Measurements from ENCODE around the gene GABBR2. TPM values are rescaled to one million over a fixed set of nuclear protein-coding genes. Genes with fewer than 3 reads are reported as not detected.
A peak's percentile ranks its signal among the peaks of the same experiment; 100 is the strongest.

The GABBR2 gene
- total and polyA plus RNA-seq, 9 of the 15 experiments (the other 6 are each of a cell fraction or from before 2014, with no cell fraction given), result 0.15 to 1.9 (median 0.32) TPM

GRCh38 chr9:98529841-98530240 lies 178.9 kb downstream of the GABBR2 start (continued):
- no peak for TF ChIP-seq JUN (IDR thresholded peaks at IDR 0.05; ENCODE audit: borderline replicate concordance, low read depth, low read length)
- TF ChIP-seq JUN (CRISPR knock-in tag; IDR thresholded peaks at IDR 0.05; ENCODE audit: borderline replicate concordance), result no peak
- no peak for TF ChIP-seq TEAD4 (IDR thresholded peaks at IDR 0.05; ENCODE audit: low read length)
- no peak for TF ChIP-seq TEAD4 (CRISPR knock-in tag; IDR thresholded peaks at IDR 0.05; ENCODE audit: borderline replicate concordance)
- no peak for TF ChIP-seq ZNF124 (CRISPR knock-in tag; IDR thresholded peaks at IDR 0.05)

GRCh38 chr9:98523231-98523901 lies 185.4 kb downstream of the GABBR2 start:
- 4% methylated on average over 5 of the region's 5 CpGs for WGBS (ENCODE audit: insufficient coverage, low coverage, missing lambda C conversion rate)
- no TSS peak for BruUV-seq (replicated peaks)
- in situ Hi-C loops (cut with MboI) (no loop called here), intact Hi-C loops (cut with micrococcal nuclease) (loop anchor here (1.0 kb wide), 1 partner anchor 208 kb away; no protein-coding TSS in a partner anchor)
- Histone ChIP-seq H4K20me1 (replicated peaks; ENCODE audit: control insufficient read depth, insufficient read depth, low read length) (no peaks in the 10 kb centered on the region), H3K79me2 (ENCODE audit: control insufficient read depth, insufficient read depth, low read length) (no peaks in the 10 kb centered on the region), H3K9me1 (ENCODE audit: control insufficient read depth, insufficient read depth, low read length) (no peaks in the 10 kb centered on the region), H3K4me1 (replicated peaks in 1 of 2; ENCODE audit: control insufficient read depth in 2 of 2, insufficient read depth in 2 of 2, low read length in 2 of 2) (no peaks in the 10 kb centered on the region), H2AFZ (ENCODE audit: low read depth, low read length) (no peak overlapping the region), H3K9ac (ENCODE audit: insufficient read depth in 1 of 2, low read depth in 2 of 2, low read length in 2 of 2) (no peak overlapping the region), H3K9me3 (replicated peaks; ENCODE audit: control insufficient read depth, insufficient read depth, low read depth, low read length) (no peaks in the 10 kb centered on the region), H3K36me3 (ENCODE audit: control insufficient read depth, insufficient read depth, low read length) (no peaks in the 10 kb centered on the region), H3K4me2 (ENCODE audit: insufficient read depth, low read length) (no peak overlapping the region), H3K27ac (ENCODE audit: extremely low read depth, low read depth, low read length) (no peak overlapping the region), H3K4me3 (no peak overlapping the region), H3K27me3 (ENCODE audit: control insufficient read depth in 2 of 2, insufficient read depth in 2 of 2, low read length in 2 of 2) (no peaks in the 10 kb centered on the region)
- FAIRE-seq, result peak; percentile 49
- CTCF ChIA-PET (ENCODE audit: low intra/inter-chr PET ratio), result interaction anchor here (1.1 kb wide), 1 partner anchor 282 kb away, joined by 3 read pairs; no protein-coding TSS in a partner anchor
- peak in 1 of 4 experiments; percentile 37 for DNase-seq (ENCODE audit: extremely low read depth in 1 of 4, low spot score in 3 of 4)
- POLR2A ChIA-PET, result interaction anchor here (0.5 to 1.5 kb wide), 6 partner anchors 11 to 396 kb away, joined by 3 to 4 read pairs (median 3); no protein-coding TSS in a partner anchor
- peak; percentile 85 for ATAC-seq
- TF ChIP-seq, protein P1, sequence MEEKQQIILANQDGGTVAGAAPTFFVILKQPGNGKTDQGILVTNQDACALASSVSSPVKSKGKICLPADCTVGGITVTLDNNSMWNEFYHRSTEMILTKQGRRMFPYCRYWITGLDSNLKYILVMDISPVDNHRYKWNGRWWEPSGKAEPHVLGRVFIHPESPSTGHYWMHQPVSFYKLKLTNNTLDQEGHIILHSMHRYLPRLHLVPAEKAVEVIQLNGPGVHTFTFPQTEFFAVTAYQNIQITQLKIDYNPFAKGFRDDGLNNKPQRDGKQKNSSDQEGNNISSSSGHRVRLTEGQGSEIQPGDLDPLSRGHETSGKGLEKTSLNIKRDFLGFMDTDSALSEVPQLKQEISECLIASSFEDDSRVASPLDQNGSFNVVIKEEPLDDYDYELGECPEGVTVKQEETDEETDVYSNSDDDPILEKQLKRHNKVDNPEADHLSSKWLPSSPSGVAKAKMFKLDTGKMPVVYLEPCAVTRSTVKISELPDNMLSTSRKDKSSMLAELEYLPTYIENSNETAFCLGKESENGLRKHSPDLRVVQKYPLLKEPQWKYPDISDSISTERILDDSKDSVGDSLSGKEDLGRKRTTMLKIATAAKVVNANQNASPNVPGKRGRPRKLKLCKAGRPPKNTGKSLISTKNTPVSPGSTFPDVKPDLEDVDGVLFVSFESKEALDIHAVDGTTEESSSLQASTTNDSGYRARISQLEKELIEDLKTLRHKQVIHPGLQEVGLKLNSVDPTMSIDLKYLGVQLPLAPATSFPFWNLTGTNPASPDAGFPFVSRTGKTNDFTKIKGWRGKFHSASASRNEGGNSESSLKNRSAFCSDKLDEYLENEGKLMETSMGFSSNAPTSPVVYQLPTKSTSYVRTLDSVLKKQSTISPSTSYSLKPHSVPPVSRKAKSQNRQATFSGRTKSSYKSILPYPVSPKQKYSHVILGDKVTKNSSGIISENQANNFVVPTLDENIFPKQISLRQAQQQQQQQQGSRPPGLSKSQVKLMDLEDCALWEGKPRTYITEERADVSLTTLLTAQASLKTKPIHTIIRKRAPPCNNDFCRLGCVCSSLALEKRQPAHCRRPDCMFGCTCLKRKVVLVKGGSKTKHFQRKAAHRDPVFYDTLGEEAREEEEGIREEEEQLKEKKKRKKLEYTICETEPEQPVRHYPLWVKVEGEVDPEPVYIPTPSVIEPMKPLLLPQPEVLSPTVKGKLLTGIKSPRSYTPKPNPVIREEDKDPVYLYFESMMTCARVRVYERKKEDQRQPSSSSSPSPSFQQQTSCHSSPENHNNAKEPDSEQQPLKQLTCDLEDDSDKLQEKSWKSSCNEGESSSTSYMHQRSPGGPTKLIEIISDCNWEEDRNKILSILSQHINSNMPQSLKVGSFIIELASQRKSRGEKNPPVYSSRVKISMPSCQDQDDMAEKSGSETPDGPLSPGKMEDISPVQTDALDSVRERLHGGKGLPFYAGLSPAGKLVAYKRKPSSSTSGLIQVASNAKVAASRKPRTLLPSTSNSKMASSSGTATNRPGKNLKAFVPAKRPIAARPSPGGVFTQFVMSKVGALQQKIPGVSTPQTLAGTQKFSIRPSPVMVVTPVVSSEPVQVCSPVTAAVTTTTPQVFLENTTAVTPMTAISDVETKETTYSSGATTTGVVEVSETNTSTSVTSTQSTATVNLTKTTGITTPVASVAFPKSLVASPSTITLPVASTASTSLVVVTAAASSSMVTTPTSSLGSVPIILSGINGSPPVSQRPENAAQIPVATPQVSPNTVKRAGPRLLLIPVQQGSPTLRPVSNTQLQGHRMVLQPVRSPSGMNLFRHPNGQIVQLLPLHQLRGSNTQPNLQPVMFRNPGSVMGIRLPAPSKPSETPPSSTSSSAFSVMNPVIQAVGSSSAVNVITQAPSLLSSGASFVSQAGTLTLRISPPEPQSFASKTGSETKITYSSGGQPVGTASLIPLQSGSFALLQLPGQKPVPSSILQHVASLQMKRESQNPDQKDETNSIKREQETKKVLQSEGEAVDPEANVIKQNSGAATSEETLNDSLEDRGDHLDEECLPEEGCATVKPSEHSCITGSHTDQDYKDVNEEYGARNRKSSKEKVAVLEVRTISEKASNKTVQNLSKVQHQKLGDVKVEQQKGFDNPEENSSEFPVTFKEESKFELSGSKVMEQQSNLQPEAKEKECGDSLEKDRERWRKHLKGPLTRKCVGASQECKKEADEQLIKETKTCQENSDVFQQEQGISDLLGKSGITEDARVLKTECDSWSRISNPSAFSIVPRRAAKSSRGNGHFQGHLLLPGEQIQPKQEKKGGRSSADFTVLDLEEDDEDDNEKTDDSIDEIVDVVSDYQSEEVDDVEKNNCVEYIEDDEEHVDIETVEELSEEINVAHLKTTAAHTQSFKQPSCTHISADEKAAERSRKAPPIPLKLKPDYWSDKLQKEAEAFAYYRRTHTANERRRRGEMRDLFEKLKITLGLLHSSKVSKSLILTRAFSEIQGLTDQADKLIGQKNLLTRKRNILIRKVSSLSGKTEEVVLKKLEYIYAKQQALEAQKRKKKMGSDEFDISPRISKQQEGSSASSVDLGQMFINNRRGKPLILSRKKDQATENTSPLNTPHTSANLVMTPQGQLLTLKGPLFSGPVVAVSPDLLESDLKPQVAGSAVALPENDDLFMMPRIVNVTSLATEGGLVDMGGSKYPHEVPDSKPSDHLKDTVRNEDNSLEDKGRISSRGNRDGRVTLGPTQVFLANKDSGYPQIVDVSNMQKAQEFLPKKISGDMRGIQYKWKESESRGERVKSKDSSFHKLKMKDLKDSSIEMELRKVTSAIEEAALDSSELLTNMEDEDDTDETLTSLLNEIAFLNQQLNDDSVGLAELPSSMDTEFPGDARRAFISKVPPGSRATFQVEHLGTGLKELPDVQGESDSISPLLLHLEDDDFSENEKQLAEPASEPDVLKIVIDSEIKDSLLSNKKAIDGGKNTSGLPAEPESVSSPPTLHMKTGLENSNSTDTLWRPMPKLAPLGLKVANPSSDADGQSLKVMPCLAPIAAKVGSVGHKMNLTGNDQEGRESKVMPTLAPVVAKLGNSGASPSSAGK (IDR thresholded peaks at IDR 0.05), result no peak
- TF ChIP-seq ZNF41 (CRISPR knock-in tag; conservative IDR thresholded peaks at IDR 0.05), result no peak
- no peak for TF ChIP-seq TGIF2 (CRISPR knock-in tag; IDR thresholded peaks at IDR 0.05)
- no peak for TF ChIP-seq ZNF175 (CRISPR knock-in tag; IDR thresholded peaks at IDR 0.05; ENCODE audit: low read depth)
- TF ChIP-seq STAT5B (CRISPR knock-in tag; IDR thresholded peaks at IDR 0.05), result no peak

Measured in K562 (cell line).